HG02642 (cell line): ENCODE measurements around the gene CHRND.
"Not testable (repeated sequence)": the region's sequence is repeated elsewhere in the genome, so short reads cannot be mapped to it uniquely, and the experiment has no call there.

Experiments
- ATAC-seq: cut with Tn5 transposase; IDR thresholded peaks from one replicate; pipeline ENCODE4 v1.9.1; 2021; ENCODE audit warnings: mild to moderate bottlenecking; ENCODE audit not compliant: unreplicated experiment, poor library complexity

CHRND gene

GRCh38 chr2:232569541-232569940 lies 43.6 kb downstream of the CHRND start:
- ATAC-seq = no peak

DNA sequence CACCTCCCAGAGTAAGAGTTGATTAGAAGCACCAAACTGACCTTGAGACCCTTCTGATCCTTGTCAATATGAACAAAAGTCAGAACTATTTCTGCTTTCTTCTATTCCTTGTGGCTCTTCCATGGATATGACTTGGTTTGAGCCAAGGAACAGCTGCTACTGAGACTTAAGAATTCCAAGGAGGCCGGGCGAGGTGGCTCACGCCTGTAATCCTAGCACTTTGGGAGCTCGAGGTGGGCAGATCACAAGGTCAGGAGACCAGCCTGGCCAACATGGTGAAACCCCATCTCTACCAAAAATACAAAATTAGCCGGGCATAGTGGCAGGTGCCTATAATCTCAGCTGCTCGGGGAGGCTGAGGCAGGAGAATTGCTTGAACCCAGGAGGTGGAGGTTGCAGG lies 44.5 kb downstream of the CHRND start:
- ATAC-seq = not testable (repeated sequence)

DNA sequence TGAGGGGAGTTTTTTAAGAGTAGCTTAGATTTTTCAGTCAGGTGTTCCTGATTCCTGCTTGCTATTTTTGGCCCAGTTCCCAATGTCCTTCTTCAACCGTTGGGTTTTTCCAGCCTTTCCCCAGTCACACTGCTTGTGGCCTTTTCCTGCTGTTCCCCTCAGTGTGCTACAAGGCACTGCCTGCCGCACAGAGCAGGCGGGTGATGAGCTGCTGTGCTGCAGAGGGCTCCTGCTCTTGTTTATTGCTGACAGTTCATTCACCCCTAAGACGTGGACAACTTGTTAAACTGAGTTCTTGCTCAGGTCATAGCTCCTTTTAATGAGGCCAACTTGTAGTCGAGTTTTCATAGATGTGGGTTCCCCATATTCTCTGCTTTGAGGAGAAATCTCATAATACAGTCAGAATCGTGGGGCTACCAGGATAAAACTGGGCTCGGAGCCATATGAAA lies 45.1 kb downstream of the CHRND start:
- no peak for ATAC-seq

- no peak for ATAC-seq
These were observed 47.1 kb downstream of the CHRND start for GRCh38 chr2:232573042-232573441.

- ATAC-seq = no peak
These were observed 47.9 kb downstream of the CHRND start for GRCh38 chr2:232573771-232574435.

GRCh38 chr2:232574674-232575403 lies 48.9 kb downstream of the CHRND start:
- ATAC-seq = no peak

GRCh38 chr2:232575404-232575746 lies 49.4 kb downstream of the CHRND start:
- no peak for ATAC-seq

DNA sequence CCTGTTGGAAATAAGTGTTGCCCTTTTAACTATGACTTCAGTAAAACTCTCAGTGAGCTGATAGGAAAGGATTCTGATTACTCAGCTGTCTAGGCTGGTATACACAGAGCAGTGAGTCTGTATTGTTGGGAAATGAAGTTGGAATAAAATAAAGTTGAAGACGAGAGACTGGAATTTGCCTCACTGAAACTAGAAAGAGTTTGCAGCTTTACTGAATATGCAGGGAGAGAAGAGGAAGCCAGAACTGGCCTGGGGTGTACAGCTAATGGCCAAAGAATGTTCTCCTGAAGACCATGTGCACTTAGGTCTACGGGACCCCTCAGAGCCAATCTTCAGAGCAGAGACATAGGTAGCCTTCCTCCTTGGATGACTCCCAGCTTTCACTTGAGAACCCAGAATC lies 51.0 kb downstream of the CHRND start:
- no peak for ATAC-seq

DNA sequence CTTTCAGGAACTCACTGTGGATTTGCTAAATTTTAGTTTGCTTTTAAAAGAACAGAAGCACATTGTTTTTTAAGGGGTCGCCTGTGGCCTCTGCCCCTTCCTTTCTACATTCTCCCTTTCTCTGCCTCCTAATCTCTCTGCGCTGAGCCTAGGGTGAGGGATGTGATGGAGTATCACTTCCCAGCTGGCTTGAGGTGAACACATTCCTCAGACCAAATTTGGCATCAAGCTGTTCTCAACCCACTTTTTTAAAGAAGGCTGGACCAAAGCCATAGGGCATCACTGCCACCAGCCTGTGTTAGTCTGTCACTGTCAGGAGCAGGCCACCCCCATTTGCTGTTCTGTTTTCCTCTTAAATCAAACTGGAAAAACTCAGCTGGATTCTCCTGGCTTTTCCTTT lies 51.9 kb downstream of the CHRND start:
- no peak for ATAC-seq

DNA sequence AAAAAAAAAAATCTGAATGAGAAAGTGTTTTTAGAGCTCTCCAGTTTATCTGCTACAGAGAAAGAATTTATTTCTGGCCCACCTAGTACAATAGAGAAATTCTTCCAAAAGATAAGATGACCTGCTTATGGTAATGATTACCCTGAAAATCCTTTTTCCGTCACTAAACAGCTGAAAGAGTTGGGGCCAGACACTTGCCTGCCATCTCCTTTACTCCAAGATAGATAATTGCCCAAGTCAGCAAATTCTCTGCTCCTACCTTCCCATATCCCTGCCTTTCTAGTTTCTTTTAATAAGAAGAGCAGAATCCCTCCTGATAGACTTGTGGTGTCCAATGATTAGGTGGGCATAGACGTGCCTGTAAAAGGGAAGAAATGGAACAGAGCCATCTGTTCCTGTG lies 52.7 kb downstream of the CHRND start:
- no peak for ATAC-seq

GRCh38 chr2:232580648-232580981 lies 54.7 kb downstream of the CHRND start:
- no peak for ATAC-seq

GRCh38 chr2:232581725-232582124 lies 55.8 kb downstream of the CHRND start:
- no peak for ATAC-seq

DNA sequence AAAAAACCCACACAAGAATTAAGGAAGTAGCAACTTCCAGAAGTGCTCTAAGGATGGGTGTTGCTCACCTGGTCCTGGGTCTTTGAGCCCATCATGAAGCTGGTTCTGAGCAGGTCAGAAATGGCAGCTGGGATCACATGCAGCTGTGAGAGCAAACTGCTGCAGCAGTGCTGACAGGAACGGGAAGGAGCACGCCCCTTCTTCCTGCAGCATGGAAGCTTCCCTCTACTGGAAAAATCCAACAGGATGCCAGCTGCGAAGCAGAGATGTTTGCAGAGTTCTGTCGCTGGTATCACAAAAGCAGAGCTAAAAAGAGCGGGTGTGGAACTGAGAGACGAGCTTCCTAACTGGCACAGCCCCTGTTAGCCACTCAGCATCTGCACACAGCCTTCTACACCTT lies 58.3 kb downstream of the CHRND start:
- no peak for ATAC-seq
